Occipital lobe (tissue), 2 donors: ENCODE measurements around the gene GRK6. TPM values are rescaled to one million over a fixed set of nuclear protein-coding genes. Genes with fewer than 3 reads are reported as not detected.

Source experiments
- DNase-seq: peaks from one replicate; lab custom pipeline; 2025; lab: John Stamatoyannopoulos, UW
- total RNA-seq: library from RNA; depleted of rRNA; stranded (reverse); fragments of >200 nt; gene quantifications from one replicate; pipeline ENCODE4 v1.2.3, GENCODE V29; 2014

GRK6 gene
- total RNA-seq, 1 donor from 2014 or later = 14.0 TPM

GRCh38 chr5:177452688-177453638 is 26.5 kb downstream of the GRK6 start:
- no peak for DNase-seq

GRCh38 chr5:177453852-177454396 is 27.4 kb downstream of the GRK6 start:
- no peak for DNase-seq

- peak; percentile 79 for DNase-seq
Observed at GRCh38 chr5:177454397-177455035, 28.0 kb downstream of the GRK6 start.

- peak; percentile 62 for DNase-seq
Observed at GRCh38 chr5:177455036-177455660, 28.7 kb downstream of the GRK6 start.

- DNase-seq = peak; percentile 73
Observed at GRCh38 chr5:177455661-177456590, 29.4 kb downstream of the GRK6 start.

GRCh38 chr5:177456591-177456964 is 30.1 kb downstream of the GRK6 start:
- no peak for DNase-seq

GRCh38 chr5:177456976-177457851 is 30.7 kb downstream of the GRK6 start:
- DNase-seq = peak; percentile 89

GRCh38 chr5:177457852-177458681 is 31.6 kb downstream of the GRK6 start:
- no peak for DNase-seq

- peak; percentile 56 for DNase-seq
Observed at GRCh38 chr5:177458912-177459350, 32.5 kb downstream of the GRK6 start.

- no peak for DNase-seq
Observed at GRCh38 chr5:177459357-177459756, 32.9 kb downstream of the GRK6 start.

- DNase-seq = no peak
Observed at GRCh38 chr5:177459819-177460628, 33.5 kb downstream of the GRK6 start.

- DNase-seq = no peak
Observed at GRCh38 chr5:177462021-177462670, 35.7 kb downstream of the GRK6 start.

GRCh38 chr5:177465044-177465443 is 38.6 kb downstream of the GRK6 start:
- DNase-seq = no peak

- no peak for DNase-seq
Observed at GRCh38 chr5:177466861-177467260, 40.4 kb downstream of the GRK6 start.

- DNase-seq = no peak
Observed at GRCh38 chr5:177467436-177467835, 41.0 kb downstream of the GRK6 start.

- no peak for DNase-seq
Observed at GRCh38 chr5:177468329-177468684, 41.8 kb downstream of the GRK6 start.
